GM12892 (cell line): ENCODE data around the gene RBM33.
A peak's percentile ranks its signal among the peaks of the same experiment; 100 is the strongest.

Experiments
- DNase-seq: peaks from one replicate; pipeline ENCODE4 v3.0.0; 2011; ENCODE audit not compliant: insufficient read length
- FAIRE-seq: peaks from 2 replicates; lab custom pipeline; 2011; peaks lifted over from hg19 to GRCh38; lab: Jason Lieb, UNC
- POLR2A ChIP-seq: IDR thresholded peaks from 2 replicates; pipeline ENCODE4 v1.6.1; 2011; ENCODE audit warnings: low read depth, low read length, control low read depth
- POLR2AphosphoS5 ChIP-seq: IDR thresholded peaks from 2 replicates; pipeline ENCODE4 v1.6.1; 2011; ENCODE audit warnings: low read depth, low read length, control low read depth
- TAF1 ChIP-seq: IDR thresholded peaks from 2 replicates; pipeline ENCODE4 v1.6.1; 2011; ENCODE audit warnings: low read depth, mild to moderate bottlenecking, control low read depth, low read length, borderline replicate concordance

Gene RBM33

GRCh38 chr7:155652156-155653114 lies 8.0 kb downstream of the RBM33 start:
- DNase-seq (no peak), FAIRE-seq (no peak)

GRCh38 chr7:155653803-155654202 lies 9.3 kb downstream of the RBM33 start:
- TF ChIP-seq TAF1, result no peak
- TF ChIP-seq POLR2AphosphoS5, result no peak
- TF ChIP-seq POLR2A, result no peak
- no peak for FAIRE-seq
- DNase-seq, result no peak

More at GRCh38 chr7:155652156-155653114, 8.0 kb downstream of the RBM33 start:
- TF ChIP-seq POLR2AphosphoS5, result no peak
- TF ChIP-seq POLR2A, result no peak
- no peak for TF ChIP-seq TAF1

GRCh38 chr7:155656891-155657290 lies 12.4 kb downstream of the RBM33 start:
- DNase-seq, result no peak
- TF ChIP-seq TAF1, result no peak
- no peak for TF ChIP-seq POLR2A
- TF ChIP-seq POLR2AphosphoS5, result no peak
- FAIRE-seq, result no peak

GRCh38 chr7:155660059-155660757 lies 15.7 kb downstream of the RBM33 start:
- TF ChIP-seq POLR2AphosphoS5, result no peak
- DNase-seq (no peak), FAIRE-seq (no peak)

GRCh38 chr7:155660758-155661093 lies 16.3 kb downstream of the RBM33 start:
- FAIRE-seq, result peak; percentile 51
- no peak for DNase-seq
- TF ChIP-seq POLR2A (no peak), TAF1 (no peak), POLR2AphosphoS5 (no peak)

- no peak for FAIRE-seq
- TF ChIP-seq TAF1 (no peak), POLR2A (no peak), POLR2AphosphoS5 (no peak)
- no peak for DNase-seq
Observed at GRCh38 chr7:155662343-155663043, 18.0 kb downstream of the RBM33 start.

GRCh38 chr7:155663937-155664336 lies 19.5 kb downstream of the RBM33 start:
- no peak for TF ChIP-seq TAF1
- TF ChIP-seq POLR2AphosphoS5, result no peak
- no peak for TF ChIP-seq POLR2A

GRCh38 chr7:155665079-155665956 lies 20.9 kb downstream of the RBM33 start:
- DNase-seq, result no peak
- TF ChIP-seq POLR2A, result no peak
- no peak for TF ChIP-seq TAF1
- TF ChIP-seq POLR2AphosphoS5, result no peak
- FAIRE-seq, result no peak

More at GRCh38 chr7:155663937-155664336, 19.5 kb downstream of the RBM33 start:
- FAIRE-seq, result no peak
- no peak for DNase-seq

GRCh38 chr7:155665957-155666287 lies 21.5 kb downstream of the RBM33 start:
- FAIRE-seq (no peak), DNase-seq (no peak)
- no peak for TF ChIP-seq POLR2A
- TF ChIP-seq POLR2AphosphoS5, result no peak
- TF ChIP-seq TAF1, result no peak

- TF ChIP-seq POLR2AphosphoS5 (no peak), TAF1 (no peak), POLR2A (no peak)
- FAIRE-seq (peak; percentile 57), DNase-seq (no peak)
Observed at GRCh38 chr7:155667241-155667829, 22.9 kb downstream of the RBM33 start.
